Measurements from ENCODE around the gene LRRC37A.
A peak's percentile ranks its signal among the peaks of the same experiment; 100 is the strongest.
"Not testable (repeated sequence)": the region's sequence is repeated elsewhere in the genome, so short reads cannot be mapped to it uniquely, and the experiment has no call there.

LRRC37A gene

GRCh38 chr17:46294831-46295230 lies at the start of gene LRRC37A:
LRRC37A (plus strand) TSS chr17:46295131; CDS start chr17:46295134, 3 bp downstream.
- DNase-seq: not testable (repeated sequence)

GRCh38 chr17:46249153-46249552 lies 45.8 kb upstream of the LRRC37A start:
- DNase-seq: not testable (repeated sequence)

GRCh38 chr17:46252804-46253203 lies 42.1 kb upstream of the LRRC37A start:
- DNase-seq: not testable (repeated sequence)

- DNase-seq: peak; percentile 83
Measured at GRCh38 chr17:46253722-46254121, 41.2 kb upstream of the LRRC37A start.

GRCh38 chr17:46254215-46254614 lies 40.7 kb upstream of the LRRC37A start:
- DNase-seq: not testable (repeated sequence)

GRCh38 chr17:46256369-46256768 lies 38.6 kb upstream of the LRRC37A start:
- DNase-seq: not testable (repeated sequence)

GRCh38 chr17:46259845-46260661 lies 34.9 kb upstream of the LRRC37A start:
- DNase-seq: not testable (repeated sequence)

- no peak for DNase-seq
Measured at GRCh38 chr17:46262271-46262670, 32.7 kb upstream of the LRRC37A start.

GRCh38 chr17:46264456-46265198 lies 30.3 kb upstream of the LRRC37A start:
- DNase-seq: peak; percentile 21

- peak; percentile 43 for DNase-seq
Measured at GRCh38 chr17:46266063-46266655, 28.8 kb upstream of the LRRC37A start.

GRCh38 chr17:46266656-46267544 lies 28.0 kb upstream of the LRRC37A start:
- DNase-seq: peak; percentile 79

GRCh38 chr17:46270032-46270431 lies 24.9 kb upstream of the LRRC37A start:
- no peak for DNase-seq

- DNase-seq: no peak
Measured at GRCh38 chr17:46273541-46274236, 21.2 kb upstream of the LRRC37A start.

- DNase-seq: no peak
Measured at GRCh38 chr17:46274238-46274637, 20.7 kb upstream of the LRRC37A start.

GRCh38 chr17:46276728-46277479 lies 18.0 kb upstream of the LRRC37A start:
- DNase-seq: not testable (repeated sequence)

GRCh38 chr17:46281336-46281735 lies 13.6 kb upstream of the LRRC37A start:
- DNase-seq: not testable (repeated sequence)

GRCh38 chr17:46282635-46283034 lies 12.3 kb upstream of the LRRC37A start:
- DNase-seq: not testable (repeated sequence)

GRCh38 chr17:46284467-46284866 lies 10.5 kb upstream of the LRRC37A start:
- not testable (repeated sequence) for DNase-seq

- not testable (repeated sequence) for DNase-seq
Measured at GRCh38 chr17:46285500-46285899, 9.4 kb upstream of the LRRC37A start.

GRCh38 chr17:46286764-46287221 lies 8.1 kb upstream of the LRRC37A start:
- peak; percentile 86 for DNase-seq

GRCh38 chr17:46287587-46287986 lies 7.3 kb upstream of the LRRC37A start:
- DNase-seq: not testable (repeated sequence)
